Neuron (in vitro differentiated cells): ENCODE results near the gene ZNF366.

Experiments
- H2AFZ ChIP-seq: one replicate; pipeline ENCODE4 v1.6.1; 2013; ENCODE audit warnings: low read depth, mild to moderate bottlenecking, inconsistent platforms, low read length, moderate library complexity
- H3K27me3 ChIP-seq: one replicate; pipeline ENCODE4 v1.6.1; 2013; ENCODE audit warnings: low read length; ENCODE audit not compliant: insufficient read depth
- H3K36me3 ChIP-seq: one replicate; pipeline ENCODE4 v1.6.1; 2013; ENCODE audit warnings: low read length; ENCODE audit not compliant: insufficient read depth
- H3K4me1 ChIP-seq: one replicate; pipeline ENCODE4 v1.6.1; 2013; ENCODE audit warnings: low read length; ENCODE audit not compliant: insufficient read depth
- H3K4me3 ChIP-seq: 2 replicates; pipeline ENCODE4 v1.5.1; 2013; ENCODE audit warnings: mild to moderate bottlenecking, low read length, moderate library complexity
- H3K9me3 ChIP-seq: one replicate; pipeline ENCODE4 v1.6.1; 2013; ENCODE audit warnings: low read length

Gene ZNF366

GRCh38 chr5:72452515-72453245 is 54.5 kb downstream of the ZNF366 start:
- H3K4me3 ChIP-seq: peak overlapping the region; percentile 26
- no peaks in the 10 kb centered on the region for H3K36me3 ChIP-seq
- H3K4me1 ChIP-seq: peaks cover 24% of the 10 kb centered on the region
- H3K27me3 ChIP-seq: no peaks in the 10 kb centered on the region
- H2AFZ ChIP-seq: peak overlapping the region; percentile 49
- H3K9me3 ChIP-seq: no peaks in the 10 kb centered on the region

- no peaks in the 10 kb centered on the region for H3K27me3 ChIP-seq
- H3K4me3 ChIP-seq: peak overlapping the region; percentile 26
- H2AFZ ChIP-seq: peak overlapping the region; percentile 49
- no peaks in the 10 kb centered on the region for H3K9me3 ChIP-seq
- peaks cover 24% of the 10 kb centered on the region for H3K4me1 ChIP-seq
- H3K36me3 ChIP-seq: no peaks in the 10 kb centered on the region
Measured at GRCh38 chr5:72451741-72452505, 55.3 kb downstream of the ZNF366 start.

- H3K4me1 ChIP-seq: peaks cover 32% of the 10 kb centered on the region
- no peak overlapping the region for H3K4me3 ChIP-seq
- H3K36me3 ChIP-seq: no peaks in the 10 kb centered on the region
- no peaks in the 10 kb centered on the region for H3K27me3 ChIP-seq
- H2AFZ ChIP-seq: no peak overlapping the region
- H3K9me3 ChIP-seq: no peaks in the 10 kb centered on the region
Measured at GRCh38 chr5:72448368-72448767, 58.8 kb downstream of the ZNF366 start.

GRCh38 chr5:72447751-72448150 is 59.5 kb downstream of the ZNF366 start:
- Histone ChIP-seq H3K9me3 (no peaks in the 10 kb centered on the region), H3K27me3 (no peaks in the 10 kb centered on the region), H3K36me3 (no peaks in the 10 kb centered on the region), H3K4me1 (peaks cover 26% of the 10 kb centered on the region), H3K4me3 (no peak overlapping the region), H2AFZ (no peak overlapping the region)

- Histone ChIP-seq H3K36me3 (no peaks in the 10 kb centered on the region), H3K9me3 (no peaks in the 10 kb centered on the region), H3K27me3 (no peaks in the 10 kb centered on the region), H2AFZ (no peak overlapping the region), H3K4me1 (peaks cover 11% of the 10 kb centered on the region), H3K4me3 (no peak overlapping the region)
Measured at GRCh38 chr5:72445969-72446368, 61.2 kb downstream of the ZNF366 start.

GRCh38 chr5:72443883-72444282 is 63.3 kb downstream of the ZNF366 start:
- H3K4me3 ChIP-seq: no peak overlapping the region
- H3K4me1 ChIP-seq: peaks cover 10% of the 10 kb centered on the region
- no peaks in the 10 kb centered on the region for H3K9me3 ChIP-seq
- no peaks in the 10 kb centered on the region for H3K36me3 ChIP-seq
- no peaks in the 10 kb centered on the region for H3K27me3 ChIP-seq
- H2AFZ ChIP-seq: no peak overlapping the region

GRCh38 chr5:72441862-72442540 is 65.2 kb downstream of the ZNF366 start:
- Histone ChIP-seq H2AFZ (no peak overlapping the region), H3K4me3 (no peak overlapping the region), H3K27me3 (no peaks in the 10 kb centered on the region), H3K36me3 (no peaks in the 10 kb centered on the region), H3K4me1 (peaks cover 10% of the 10 kb centered on the region), H3K9me3 (no peaks in the 10 kb centered on the region)

- Histone ChIP-seq H2AFZ (no peak overlapping the region), H3K4me1 (peaks cover 10% of the 10 kb centered on the region), H3K9me3 (no peaks in the 10 kb centered on the region), H3K4me3 (no peak overlapping the region), H3K27me3 (no peaks in the 10 kb centered on the region), H3K36me3 (no peaks in the 10 kb centered on the region)
Measured at GRCh38 chr5:72441094-72441723, 66.0 kb downstream of the ZNF366 start.

GRCh38 chr5:72440207-72440638 is 67.0 kb downstream of the ZNF366 start:
- no peaks in the 10 kb centered on the region for H3K36me3 ChIP-seq
- no peaks in the 10 kb centered on the region for H3K27me3 ChIP-seq
- peaks cover 10% of the 10 kb centered on the region for H3K4me1 ChIP-seq
- no peaks in the 10 kb centered on the region for H3K9me3 ChIP-seq
- no peak overlapping the region for H2AFZ ChIP-seq
- no peak overlapping the region for H3K4me3 ChIP-seq

- H2AFZ ChIP-seq: no peak overlapping the region
- no peaks in the 10 kb centered on the region for H3K27me3 ChIP-seq
- no peaks in the 10 kb centered on the region for H3K9me3 ChIP-seq
- H3K4me1 ChIP-seq: peaks cover 5% of the 10 kb centered on the region
- no peak overlapping the region for H3K4me3 ChIP-seq
- H3K36me3 ChIP-seq: no peaks in the 10 kb centered on the region
Measured at GRCh38 chr5:72439192-72439591, 68.0 kb downstream of the ZNF366 start.

GRCh38 chr5:72438141-72438540 is 69.1 kb downstream of the ZNF366 start:
- Histone ChIP-seq H3K4me1 (no peaks in the 10 kb centered on the region), H2AFZ (no peak overlapping the region), H3K27me3 (no peaks in the 10 kb centered on the region), H3K9me3 (no peaks in the 10 kb centered on the region), H3K4me3 (no peak overlapping the region), H3K36me3 (no peaks in the 10 kb centered on the region)

- Histone ChIP-seq H3K4me3 (no peak overlapping the region), H2AFZ (no peak overlapping the region), H3K9me3 (no peaks in the 10 kb centered on the region), H3K4me1 (no peaks in the 10 kb centered on the region), H3K36me3 (no peaks in the 10 kb centered on the region), H3K27me3 (no peaks in the 10 kb centered on the region)
Measured at GRCh38 chr5:72436796-72437471, 70.3 kb downstream of the ZNF366 start.
